T-helper 17 cell (primary cell): ENCODE measurements around the gene TLR3. TPM values are rescaled to one million over a fixed set of nuclear protein-coding genes. Genes with fewer than 3 reads are reported as not detected.

Source experiments
- ATAC-seq: fragments of 150-1000 bp; cut with Tn5 transposase; 2 replicates; pipeline ENCODE4 v1.10.0; 2021; ENCODE audit warnings: mild to moderate bottlenecking, moderate library complexity
- DNase-seq, 3 donors: peaks; one replicate each; pipeline versions ENCODE4 v3.0.0 to v3.0.0-alpha.2; 2020 to 2021
- H3K9me3 ChIP-seq: one replicate; pipeline ENCODE4 v1.7.0; 2013; ENCODE audit warnings: low read length, mild to moderate bottlenecking; ENCODE audit not compliant: control insufficient read depth, poor library complexity, severe bottlenecking
- H3K27ac Mint-ChIP-seq: one replicate; pipeline ENCODE4 v1.8.0; 2022; ENCODE audit warnings: mild to moderate bottlenecking, moderate library complexity, mixed read lengths
- H3K27me3 Mint-ChIP-seq: one replicate; pipeline ENCODE4 v1.8.0; 2022; ENCODE audit warnings: mixed read lengths
- H3K36me3 Mint-ChIP-seq: one replicate; pipeline ENCODE4 v1.8.0; 2022; ENCODE audit warnings: low read depth, mixed read lengths
- H3K4me1 Mint-ChIP-seq: one replicate; pipeline ENCODE4 v1.8.0; 2022; ENCODE audit warnings: mild to moderate bottlenecking, mixed read lengths
- H3K4me3 Mint-ChIP-seq: one replicate; pipeline ENCODE4 v1.8.0; 2022; ENCODE audit warnings: mild to moderate bottlenecking, moderate library complexity, mixed read lengths
- total RNA-seq, 4 donors: library from RNA in 2 of 4; stranded (reverse) in 2 of 4; gene quantifications; one replicate each; pipeline ENCODE4 v1.2.3 and lab custom pipeline; 2022 to 2026

The TLR3 gene
- total RNA-seq, 2 donors from 2014 or later: 0.55 to 1.5 TPM

- no peak for DNase-seq
- Mint-ChIP-seq H3K4me3 (no peak overlapping the region), H3K4me1 (peaks cover 5% of the 10 kb centered on the region), H3K27ac (no peak overlapping the region), H3K36me3 (no peaks in the 10 kb centered on the region), H3K27me3 (peaks cover 32% of the 10 kb centered on the region)
- no peak for ATAC-seq
- no peaks in the 10 kb centered on the region for H3K9me3 ChIP-seq
These were observed 65.9 kb downstream of the TLR3 start for GRCh38 chr4:186134861-186135260.

DNA sequence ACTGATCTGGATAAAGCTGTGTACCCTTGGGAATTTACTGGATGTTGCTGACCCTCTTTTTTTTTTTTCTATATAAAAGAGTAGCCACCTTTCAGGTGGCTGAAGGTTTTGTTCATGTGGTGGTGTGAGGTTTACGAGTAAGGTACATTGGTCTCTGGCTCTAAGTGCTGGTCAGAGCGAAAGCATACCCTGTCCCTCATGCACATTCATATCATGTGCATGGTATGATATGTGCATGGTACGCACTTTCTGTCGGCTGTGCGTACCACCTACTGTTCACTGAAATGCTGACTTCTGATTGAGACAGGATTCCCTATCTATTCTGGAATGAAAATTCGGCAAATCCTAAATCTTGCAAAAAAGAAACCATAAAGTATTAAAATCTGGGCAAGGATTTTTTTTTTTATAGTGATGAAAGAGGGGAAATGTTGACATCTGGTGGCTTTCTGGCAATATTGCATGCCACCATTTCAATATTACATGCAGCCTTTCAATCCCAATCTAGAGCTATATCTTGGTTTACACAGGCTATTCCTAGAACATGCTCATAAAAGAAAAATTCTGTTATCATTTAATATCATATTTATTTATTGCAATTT lies 68.3 kb downstream of the TLR3 start:
- Mint-ChIP-seq H3K4me1 (peaks cover 5% of the 10 kb centered on the region), H3K36me3 (no peaks in the 10 kb centered on the region), H3K27ac (no peak overlapping the region), H3K4me3 (no peak overlapping the region), H3K27me3 (peaks cover 31% of the 10 kb centered on the region)
- DNase-seq: no peak
- ATAC-seq: no peak
- H3K9me3 ChIP-seq: no peaks in the 10 kb centered on the region

Other genes with a start within 250 kb of the TLR3 start
- 1 to 10 TPM in 1 of 2 donors, not detected in 1; 1.4 TPM for gene FAM149A, start 35.5 kb downstream of the TLR3 start, total RNA-seq
- 10 to 100 TPM; 20.9 to 21.0 TPM for gene CYP4V2, start 122.4 kb downstream of the TLR3 start, total RNA-seq
- gene KLKB1, start 158.4 kb downstream of the TLR3 start, total RNA-seq: 1 to 10 TPM in 1 of 2 donors, under 1 TPM in 1; 0.52 to 1.5 TPM
- gene F11, start 197.0 kb downstream of the TLR3 start, total RNA-seq: not detected